GM23248 (cell line): ENCODE results near the gene DUOXA1. TPM values are rescaled to one million over a fixed set of nuclear protein-coding genes. Genes with fewer than 3 reads are reported as not detected.

ENCODE experiments used
- DNase-seq: peaks from one replicate; pipeline ENCODE4 v3.0.0-alpha.2; 2015
- H2AFZ ChIP-seq: fragments of 200-600 bp; sonication (generic); 2 replicates; pipeline ENCODE4 v1.6.1; 2016; ENCODE audit warnings: antibody characterized with exemption
- H3F3A ChIP-seq: fragments of 200-600 bp; sonication (generic); 2 replicates; pipeline ENCODE4 v1.6.1; 2016; ENCODE audit warnings: mild to moderate bottlenecking, antibody characterized with exemption, mixed run types; ENCODE audit not compliant: insufficient read depth
- H3K27ac ChIP-seq: fragments of 200-600 bp; sonication (generic); 2 replicates; pipeline ENCODE4 v1.5.1; 2016; ENCODE audit warnings: mild to moderate bottlenecking
- H3K27me3 ChIP-seq: fragments of 200-600 bp; sonication (generic); replicated peaks from 2 replicates; pipeline ENCODE4 v1.6.1; 2016; ENCODE audit warnings: mild to moderate bottlenecking; ENCODE audit not compliant: insufficient read depth
- H3K36me3 ChIP-seq: fragments of 200-600 bp; sonication (generic); 2 replicates; pipeline ENCODE4 v1.6.1; 2016; ENCODE audit warnings: low read depth, mild to moderate bottlenecking
- H3K4me1 ChIP-seq: fragments of 200-600 bp; sonication (generic); 2 replicates; pipeline ENCODE4 v1.6.1; 2016; ENCODE audit warnings: mild to moderate bottlenecking; ENCODE audit not compliant: insufficient read depth
- H3K4me2 ChIP-seq: fragments of 200-600 bp; sonication (generic); one replicate; pipeline ENCODE4 v1.6.1; 2016; ENCODE audit warnings: mild to moderate bottlenecking; ENCODE audit not compliant: unreplicated experiment
- H3K4me3 ChIP-seq: fragments of 200-600 bp; sonication (generic); 2 replicates; pipeline ENCODE4 v1.5.1; 2016; ENCODE audit warnings: mild to moderate bottlenecking
- H3K79me2 ChIP-seq: fragments of 200-600 bp; sonication (generic); 2 replicates; pipeline ENCODE4 v1.6.1; 2016; ENCODE audit warnings: mild to moderate bottlenecking; ENCODE audit not compliant: insufficient read depth
- H3K9ac ChIP-seq: fragments of 200-600 bp; sonication (generic); 2 replicates; pipeline ENCODE4 v1.6.1; 2016; ENCODE audit warnings: mild to moderate bottlenecking
- H3K9me2 ChIP-seq: fragments of 200-600 bp; sonication (generic); 2 replicates; pipeline ENCODE4 v1.6.1; 2016; ENCODE audit warnings: mixed run types, mild to moderate bottlenecking, moderate library complexity; ENCODE audit not compliant: insufficient read depth
- H3K9me3 ChIP-seq: fragments of 200-600 bp; sonication (generic); one replicate; pipeline ENCODE4 v1.6.1; 2017; ENCODE audit warnings: low read depth
- H4K20me1 ChIP-seq: fragments of 200-600 bp; sonication (generic); 2 replicates; pipeline ENCODE4 v1.6.0; 2016; ENCODE audit not compliant: insufficient read depth
- EZH2 ChIP-seq: fragments of 200-600 bp; sonication (generic); IDR thresholded peaks from 2 replicates; pipeline ENCODE4 v1.6.1; 2018; ENCODE audit warnings: antibody characterized with exemption, mild to moderate bottlenecking; ENCODE audit not compliant: insufficient read depth, poor library complexity, severe bottlenecking
- EZH2phosphoT487 ChIP-seq: fragments of 200-600 bp; sonication (generic); IDR thresholded peaks from 2 replicates; pipeline ENCODE4 v1.6.1; 2018; ENCODE audit warnings: antibody characterized with exemption, moderate library complexity, mild to moderate bottlenecking, low read depth; ENCODE audit not compliant: insufficient read depth
- WGBS, 2 experiments: methylation state at CpG; one replicate each; pipeline ENCODE4 v1.1.6; 2015 to 2017; ENCODE audit warnings: low lambda C conversion rate in 2 of 2, low coverage in 1 of 2; ENCODE audit errors: missing lambda C conversion rate in 2 of 2; 5-methylcytosine and 5-hydroxymethylcytosine counted together
- in situ Hi-C: fragments of 300-500 bp; cut with MboI; formaldehyde crosslinking; loops from 2 replicates; pipeline ENCODE4 v1.15.0; 2020
- polyA plus RNA-seq: library from polyadenylated mRNA; unstranded; fragments of >200 nt; fragmentation: Nextera tagmentation; extraction: Ambion mirVana; gene quantifications from 2 replicates; pipeline ENCODE4 v1.2.1, GENCODE V29; 2016
- total RNA-seq: library from RNA; depleted of rRNA; stranded (reverse); fragments of >200 nt; shearing (Covaris generic); gene quantifications from 2 replicates; pipeline ENCODE4 v1.2.3, GENCODE V29; 2014

The DUOXA1 gene
- total and polyA plus RNA-seq, 2 experiments from 2014 or later: 0.61 to 2.4 TPM

DNA sequence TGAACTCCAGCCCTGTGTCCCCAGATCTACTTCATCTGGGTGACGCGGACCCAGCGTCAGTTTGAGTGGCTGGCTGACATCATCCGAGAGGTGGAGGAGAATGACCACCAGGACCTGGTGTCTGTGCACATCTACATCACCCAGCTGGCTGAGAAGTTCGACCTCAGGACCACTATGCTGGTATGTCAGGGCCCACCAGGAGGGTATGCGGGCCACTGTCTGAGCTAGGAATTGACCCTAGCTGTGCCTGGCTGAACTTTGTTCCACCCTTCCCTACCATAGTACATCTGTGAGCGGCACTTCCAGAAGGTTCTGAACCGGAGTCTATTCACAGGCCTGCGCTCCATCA is 33.8 kb upstream of the DUOXA1 start:
- in situ Hi-C loops: loop anchor here (10.0 kb wide), 1 partner anchor 241 kb away; a partner anchor contains a TSS
- Histone ChIP-seq H3F3A (no peaks in the 10 kb centered on the region; the same call in 1 of the 2 replicates), H3K27ac (peak overlapping the region; percentile 56), H3K4me3 (no peak overlapping the region), H3K9me3 (no peaks in the 10 kb centered on the region), H2AFZ (peak overlapping the region; percentile 35; the same call in 1 of the 2 replicates), H3K4me2 (no peak overlapping the region), H3K27me3 (no peaks in the 10 kb centered on the region), H3K9ac (0 out of 2 replicates have a peak overlapping the region, but pooled peaks have one; percentile 58), H4K20me1 (no peaks in the 10 kb centered on the region), H3K36me3 (no peaks in the 10 kb centered on the region), H3K4me1 (peaks cover 12% of the 10 kb centered on the region), H3K9me2 (no peaks in the 10 kb centered on the region), H3K79me2 (no peaks in the 10 kb centered on the region)
- DNase-seq: no peak
- TF ChIP-seq EZH2 (no peak), EZH2phosphoT487 (no peak)
- WGBS, 2 experiments: 84 to 92% methylated on average over 9 of the region's 9 CpGs

DNA sequence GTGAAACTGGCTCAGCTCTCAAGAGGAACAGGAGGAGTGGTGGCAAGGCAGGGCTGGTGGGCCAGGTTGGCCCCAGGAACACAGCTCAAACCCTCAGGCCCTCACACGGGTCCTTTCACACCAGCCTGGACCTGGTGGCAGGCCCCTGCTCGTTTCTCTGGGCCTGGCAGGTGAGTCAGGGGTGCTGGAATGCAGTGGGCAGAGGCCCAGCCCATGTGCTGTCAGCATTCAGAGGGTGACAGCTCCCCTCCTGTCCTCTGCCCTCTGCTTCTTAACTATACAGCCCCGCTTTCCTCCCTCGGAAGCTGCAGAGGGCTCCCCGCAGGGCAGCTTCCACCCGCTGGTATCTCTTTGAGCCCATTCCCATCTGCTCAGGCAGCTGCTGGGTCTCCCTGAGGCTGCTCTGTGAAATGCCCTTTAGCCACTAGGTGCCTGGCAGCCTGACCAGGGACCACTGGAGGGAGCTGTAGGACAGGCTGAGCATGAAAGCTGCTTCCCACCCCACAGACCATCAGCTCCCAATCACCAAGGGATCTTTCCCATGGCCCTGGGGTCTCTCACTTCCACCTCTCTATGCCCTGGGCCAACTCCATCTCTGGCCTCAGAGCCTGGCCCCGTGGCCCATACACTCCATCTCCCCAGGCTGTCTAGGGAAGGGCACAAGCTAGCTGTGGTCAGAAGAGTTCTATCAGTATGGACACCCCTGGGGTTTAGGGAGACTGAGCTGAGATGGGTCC is 33.3 kb upstream of the DUOXA1 start:
- Histone ChIP-seq H3K9ac (peak overlapping the region; percentile 58), H3F3A (no peaks in the 10 kb centered on the region; the same call in 1 of the 2 replicates), H3K79me2 (no peaks in the 10 kb centered on the region), H3K9me3 (no peaks in the 10 kb centered on the region), H3K4me1 (peaks cover 12% of the 10 kb centered on the region), H3K27me3 (no peaks in the 10 kb centered on the region), H3K27ac (peak overlapping the region; percentile 56), H3K4me2 (no peak overlapping the region), H3K36me3 (no peaks in the 10 kb centered on the region), H3K9me2 (no peaks in the 10 kb centered on the region), H3K4me3 (no peak overlapping the region), H2AFZ (peak overlapping the region; percentile 37; the same call in 1 of the 2 replicates), H4K20me1 (no peaks in the 10 kb centered on the region)
- peak; percentile 88 for DNase-seq
- TF ChIP-seq EZH2phosphoT487 (no peak), EZH2 (no peak)
- 18 to 21% methylated on average over 7 of the region's 7 CpGs for whole genome bisulfite sequencing, 2 experiments
- in situ Hi-C loops: loop anchor here (10.0 kb wide), 1 partner anchor 242 kb away; a partner anchor contains a TSS

DNA sequence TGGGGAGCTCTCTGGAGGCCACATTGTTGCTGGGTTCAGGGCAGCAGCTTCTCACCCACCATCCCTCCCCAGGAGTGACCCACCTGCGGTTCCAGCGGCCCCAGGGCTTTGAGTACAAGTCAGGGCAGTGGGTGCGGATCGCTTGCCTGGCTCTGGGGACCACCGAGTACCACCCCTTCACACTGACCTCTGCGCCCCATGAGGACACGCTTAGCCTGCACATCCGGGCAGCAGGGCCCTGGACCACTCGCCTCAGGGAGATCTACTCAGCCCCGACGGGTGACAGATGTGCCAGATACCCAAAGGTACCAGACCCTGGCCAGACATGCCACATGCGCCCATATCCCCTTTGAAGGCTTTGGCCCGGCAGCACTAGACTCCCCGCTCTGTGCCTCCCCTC is 32.0 kb upstream of the DUOXA1 start:
- Histone ChIP-seq H3K9me2 (no peaks in the 10 kb centered on the region), H3K27me3 (no peaks in the 10 kb centered on the region), H3K79me2 (no peaks in the 10 kb centered on the region), H3K27ac (no peak overlapping the region), H3K4me2 (no peak overlapping the region), H3F3A (peaks cover 9% of the 10 kb centered on the region), H3K9ac (no peak overlapping the region), H4K20me1 (no peaks in the 10 kb centered on the region), H3K4me1 (peaks cover 24% of the 10 kb centered on the region), H3K36me3 (no peaks in the 10 kb centered on the region), H3K9me3 (no peaks in the 10 kb centered on the region), H3K4me3 (no peak overlapping the region), H2AFZ (no peak overlapping the region)
- TF ChIP-seq EZH2 (no peak), EZH2phosphoT487 (no peak)
- in situ Hi-C loops: loop anchor here (10.0 kb wide), 1 partner anchor 243 kb away; a partner anchor contains a TSS
- WGBS, 2 experiments: 92 to 94% methylated on average over 14 of the region's 14 CpGs
- no peak for DNase-seq

DNA sequence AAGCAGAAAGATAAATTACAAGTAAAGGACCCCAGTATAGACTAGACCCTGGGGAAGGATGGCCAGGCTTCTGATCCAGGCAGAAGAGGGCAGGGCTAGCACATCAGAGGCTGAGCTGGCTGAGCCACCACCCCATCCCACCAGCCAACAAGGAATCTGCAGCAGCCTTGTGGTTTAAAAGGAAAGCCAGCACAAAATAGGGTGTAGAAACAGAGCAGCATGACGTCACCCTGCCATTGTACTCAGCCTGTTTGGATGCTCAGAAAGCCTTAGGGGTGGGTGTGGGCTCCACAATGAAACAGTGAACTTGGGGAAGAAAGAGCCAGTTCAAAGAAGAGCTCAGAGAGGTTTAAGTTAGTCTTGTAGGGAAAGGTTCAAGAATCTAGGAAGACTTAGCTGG is 28.3 kb upstream of the DUOXA1 start:
- no peak overlapping the region for H2AFZ ChIP-seq
- no peaks in the 10 kb centered on the region for H3K79me2 ChIP-seq
- H3K4me2 ChIP-seq: peak overlapping the region; percentile 60
- peak overlapping the region; percentile 79 for H3K9ac ChIP-seq
- peak; percentile 97 for DNase-seq
- H4K20me1 ChIP-seq: no peaks in the 10 kb centered on the region
- H3K9me2 ChIP-seq: no peaks in the 10 kb centered on the region
- H3K9me3 ChIP-seq: no peaks in the 10 kb centered on the region
- H3K4me3 ChIP-seq: no peak overlapping the region
- in situ Hi-C loops: no loop called here
- H3K27ac ChIP-seq: peak overlapping the region; percentile 98
- WGBS, 2 experiments: 0 to 3% methylated on average over 1 of the region's 1 CpG
- no peak for TF ChIP-seq EZH2phosphoT487
- TF ChIP-seq EZH2: no peak
- peaks cover 16% of the 10 kb centered on the region for H3F3A ChIP-seq
- H3K36me3 ChIP-seq: no peaks in the 10 kb centered on the region
- H3K4me1 ChIP-seq: peaks cover 22% of the 10 kb centered on the region
- no peaks in the 10 kb centered on the region for H3K27me3 ChIP-seq
